NK-92 (cell line): ENCODE measurements around the gene PRR3.
"Not testable (repeated sequence)": the region's sequence is repeated elsewhere in the genome, so short reads cannot be mapped to it uniquely, and the experiment has no call there.

Experiments
- DNase-seq: peaks from one replicate; lab custom pipeline; 2025; ENCODE audit not compliant: unreplicated experiment; lab: John Stamatoyannopoulos, UW

The PRR3 gene, protein sequence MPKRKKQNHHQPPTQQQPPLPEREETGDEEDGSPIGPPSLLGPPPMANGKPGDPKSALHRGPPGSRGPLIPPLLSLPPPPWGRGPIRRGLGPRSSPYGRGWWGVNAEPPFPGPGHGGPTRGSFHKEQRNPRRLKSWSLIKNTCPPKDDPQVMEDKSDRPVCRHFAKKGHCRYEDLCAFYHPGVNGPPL

DNA sequence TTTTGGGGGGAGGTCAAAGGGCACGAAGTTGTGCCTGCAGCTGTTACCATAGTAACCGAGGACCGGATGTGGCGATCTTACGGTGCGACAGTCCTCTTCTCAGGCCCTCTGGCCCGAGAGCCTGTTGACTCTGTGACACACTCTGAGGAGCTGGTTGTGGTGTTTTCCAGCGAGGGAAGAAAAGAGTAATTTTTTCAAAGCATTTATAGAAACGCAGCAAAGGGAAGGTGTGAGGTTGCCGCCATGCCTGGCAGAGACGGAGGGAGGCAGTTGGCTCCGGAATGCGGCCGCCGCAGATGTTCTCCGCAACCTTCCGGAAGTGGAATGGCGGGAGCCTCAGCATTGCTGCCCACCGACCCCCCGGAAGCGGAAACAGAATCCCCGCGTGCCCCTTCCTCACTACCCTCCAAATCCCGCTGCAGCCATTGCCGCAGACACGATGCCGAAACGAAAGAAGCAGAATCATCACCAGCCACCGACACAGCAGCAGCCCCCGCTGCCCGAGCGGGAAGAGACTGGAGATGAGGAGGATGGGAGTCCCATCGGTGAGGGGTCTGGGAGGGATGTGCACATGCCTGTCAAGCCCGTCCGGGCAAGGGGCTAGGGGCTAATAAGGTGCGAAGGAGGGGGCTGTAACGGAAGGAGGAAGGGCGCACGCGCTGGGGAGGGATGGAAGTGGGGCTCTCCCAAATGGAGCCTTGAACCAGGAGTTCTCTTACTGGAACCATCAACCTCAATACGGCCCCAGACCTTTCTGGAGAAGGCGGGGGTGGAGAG is at the start of gene PRR3:
Gene PRR3 (plus strand): TSS at position 390 of the 777 bp plus-strand sequence. CDS start 50 bp downstream, at position 440.
- DNase-seq = no peak

DNA sequence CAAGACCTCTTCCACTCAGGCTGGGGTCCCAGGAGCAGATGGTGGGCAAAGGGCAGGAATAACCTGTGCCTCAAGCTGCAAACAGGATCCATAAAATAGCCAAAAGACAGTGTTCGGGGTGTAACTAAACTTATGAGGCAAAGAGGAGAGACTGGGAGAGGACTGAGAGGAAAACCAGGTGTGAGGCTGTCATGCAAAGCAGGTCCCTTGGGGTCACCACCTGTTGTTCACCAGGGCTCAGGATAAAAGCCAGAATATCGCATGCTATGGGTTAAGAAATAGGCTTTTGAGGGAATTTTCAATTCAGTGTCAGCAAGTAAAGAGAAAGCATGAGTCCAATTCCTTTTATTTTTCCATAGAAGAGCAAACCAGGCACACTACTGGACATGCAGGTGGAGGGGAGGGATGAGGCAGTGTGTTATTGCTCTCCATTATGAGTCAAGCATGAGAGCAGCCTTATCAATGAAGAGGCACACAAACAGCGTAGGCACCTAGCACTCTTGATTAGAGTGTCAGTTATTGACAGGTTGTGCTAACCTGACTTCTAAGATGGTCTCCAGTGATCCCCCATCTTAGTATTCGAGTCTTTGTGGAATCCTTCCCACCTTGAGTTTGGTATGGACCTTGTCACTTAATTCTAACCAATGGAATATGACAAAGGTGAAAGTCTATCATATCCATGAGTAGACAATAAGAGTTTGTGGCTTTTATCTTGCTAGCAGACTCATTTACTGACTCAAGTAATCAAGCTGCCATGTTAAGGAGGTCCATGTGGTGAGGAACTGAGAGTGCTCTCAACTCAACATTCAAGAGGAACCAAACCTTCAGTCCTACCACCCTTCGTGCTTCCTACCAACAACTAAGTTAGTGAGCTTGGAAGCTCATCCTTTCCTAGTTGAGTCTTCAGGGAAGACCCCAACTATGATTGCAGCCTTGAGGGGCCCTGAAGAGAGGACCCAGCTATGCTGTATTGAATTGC is 49.0 kb upstream of the PRR3 start:
- no peak for DNase-seq

DNA sequence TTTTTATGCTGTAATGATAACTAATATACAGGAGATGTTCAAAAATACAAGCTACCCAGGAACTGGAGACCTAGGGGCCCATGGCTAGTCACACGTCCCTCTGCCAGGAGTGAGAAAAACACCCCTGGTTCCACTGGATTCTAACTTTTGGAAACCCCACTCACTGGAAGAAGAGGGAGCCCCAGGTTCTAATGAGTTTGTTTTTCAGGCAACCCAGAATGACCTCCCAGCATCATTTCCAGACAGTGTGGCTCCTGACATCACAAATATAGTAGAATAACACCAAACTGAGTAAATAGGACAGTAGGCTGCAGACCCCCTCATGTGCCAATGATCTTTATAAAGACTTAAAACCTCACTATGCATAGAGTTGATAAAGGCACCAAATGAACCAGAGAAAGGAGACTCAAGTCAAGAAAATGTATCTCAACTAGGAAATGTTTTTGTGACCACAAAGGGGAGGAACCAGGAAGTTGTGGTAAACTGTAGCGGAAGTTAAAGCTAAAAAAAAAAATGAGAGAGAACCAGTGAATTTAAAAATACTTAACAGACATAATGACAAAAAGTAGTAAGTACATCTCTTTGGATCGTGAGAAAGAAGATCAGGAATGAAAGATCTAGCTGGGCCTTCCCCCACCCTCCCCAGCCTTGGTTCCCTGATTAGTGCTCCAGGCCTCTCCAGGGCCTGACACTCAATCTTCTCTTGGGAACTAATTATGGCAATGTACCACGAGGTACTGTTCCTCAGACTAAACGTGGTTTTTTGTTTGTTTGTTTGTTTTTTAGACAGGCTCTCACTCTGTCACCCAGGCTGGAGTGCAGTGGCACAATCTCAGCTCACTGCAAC is 48.0 kb upstream of the PRR3 start:
- no peak for DNase-seq

GRCh38 chr6:30510419-30511168 is 46.5 kb upstream of the PRR3 start:
- DNase-seq = no peak

GRCh38 chr6:30511169-30511546 is 45.9 kb upstream of the PRR3 start:
- no peak for DNase-seq

GRCh38 chr6:30513451-30513850 is 43.6 kb upstream of the PRR3 start:
- DNase-seq = no peak

DNA sequence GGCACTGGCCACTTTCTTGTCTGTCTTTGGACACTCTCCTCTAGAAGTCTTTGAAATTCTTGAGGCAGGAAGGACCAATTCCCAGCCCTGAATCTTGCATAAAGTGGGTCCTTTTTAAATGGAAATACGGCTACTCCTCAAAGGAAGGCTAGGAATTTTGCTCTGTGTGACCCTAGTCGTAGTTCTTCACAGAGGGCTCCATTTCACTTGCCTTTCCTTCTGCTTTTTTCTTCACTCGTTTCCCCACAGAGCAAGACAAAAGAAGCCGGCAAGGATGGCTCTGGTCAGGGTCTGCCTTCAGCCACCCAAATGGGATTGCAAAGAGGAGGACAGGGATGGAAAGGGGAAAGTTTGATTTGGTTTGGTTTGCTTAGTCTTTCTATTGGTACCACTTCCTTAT is 42.0 kb upstream of the PRR3 start:
- DNase-seq = no peak

DNA sequence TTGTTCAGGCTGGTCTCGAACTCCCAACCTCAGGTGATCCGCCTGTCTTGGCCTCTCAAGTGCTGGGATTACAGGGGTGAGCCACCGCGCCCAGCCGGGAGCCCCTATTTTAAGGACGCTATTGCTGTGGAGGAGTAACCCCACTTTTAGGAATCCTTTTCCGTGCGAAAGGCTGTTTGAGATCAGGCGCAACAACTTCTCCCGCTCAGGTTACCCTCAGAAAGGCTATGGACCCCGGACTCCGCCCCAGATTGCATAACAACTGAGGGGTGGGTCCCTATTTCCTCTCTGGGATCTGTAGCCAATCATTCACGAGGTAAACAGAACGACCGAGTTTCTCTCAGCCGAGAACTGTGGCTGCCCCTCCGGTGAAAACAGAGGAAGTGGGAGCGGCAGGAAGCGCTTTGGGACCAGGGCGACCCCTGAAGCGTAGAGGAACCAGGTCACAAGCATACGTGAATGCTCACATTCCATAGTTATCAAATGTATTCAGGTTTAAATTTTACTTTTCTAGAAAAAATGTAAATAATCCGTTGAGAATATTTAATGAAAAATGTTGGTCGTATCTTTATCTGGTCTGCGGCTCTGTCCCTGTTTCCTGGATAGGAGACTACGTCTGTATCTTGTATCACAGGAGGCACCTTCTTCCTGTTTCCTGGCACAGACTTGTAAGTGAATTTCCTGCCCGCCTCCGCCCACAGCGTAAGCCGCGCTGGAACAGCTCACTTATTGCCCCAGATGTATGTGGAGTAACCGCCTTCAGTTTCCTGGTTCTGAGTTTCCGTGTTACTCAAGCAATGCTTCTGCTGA is 40.9 kb upstream of the PRR3 start:
- DNase-seq = peak; percentile 59

DNA sequence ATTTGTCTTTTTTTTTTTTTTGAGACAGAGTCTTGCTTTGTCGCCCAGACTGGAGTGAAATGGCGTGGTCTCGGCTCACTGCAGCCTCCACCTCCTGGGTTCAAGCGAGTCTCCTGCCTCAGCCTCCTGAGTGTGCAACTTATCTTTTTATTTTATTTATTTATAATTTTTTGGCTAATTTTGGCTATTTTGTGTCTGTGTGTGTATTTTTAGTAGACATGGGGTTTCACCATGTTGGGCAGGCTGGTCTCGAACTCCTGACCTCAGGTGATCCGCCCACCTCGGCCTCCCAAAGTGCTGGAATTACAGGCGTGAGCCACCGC is 40.4 kb upstream of the PRR3 start:
- DNase-seq = not testable (repeated sequence)

- not testable (repeated sequence) for DNase-seq
These were observed 39.2 kb upstream of the PRR3 start for GRCh38 chr6:30517767-30518504.

GRCh38 chr6:30518505-30519145 is 38.5 kb upstream of the PRR3 start:
- DNase-seq = not testable (repeated sequence)

DNA sequence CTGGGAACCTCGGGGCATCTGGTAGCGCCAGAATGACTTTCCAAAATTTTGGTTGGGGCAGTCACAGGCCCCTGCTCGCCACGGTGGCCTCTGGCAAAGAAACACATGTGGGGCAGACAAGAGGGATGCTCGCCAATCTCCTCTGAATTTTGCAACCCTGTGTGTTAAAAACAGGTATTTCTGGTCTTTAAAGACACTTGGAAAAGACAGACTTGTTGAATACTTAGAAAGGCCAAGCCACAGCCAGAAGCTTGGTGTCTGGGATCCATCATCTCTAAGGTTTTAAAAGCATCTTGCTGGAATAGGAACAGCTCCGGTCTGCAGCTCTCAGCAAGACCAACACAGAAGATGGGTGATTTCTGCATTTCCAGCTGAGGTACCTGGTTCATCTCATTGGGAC is 36.6 kb upstream of the PRR3 start:
- DNase-seq = no peak

DNA sequence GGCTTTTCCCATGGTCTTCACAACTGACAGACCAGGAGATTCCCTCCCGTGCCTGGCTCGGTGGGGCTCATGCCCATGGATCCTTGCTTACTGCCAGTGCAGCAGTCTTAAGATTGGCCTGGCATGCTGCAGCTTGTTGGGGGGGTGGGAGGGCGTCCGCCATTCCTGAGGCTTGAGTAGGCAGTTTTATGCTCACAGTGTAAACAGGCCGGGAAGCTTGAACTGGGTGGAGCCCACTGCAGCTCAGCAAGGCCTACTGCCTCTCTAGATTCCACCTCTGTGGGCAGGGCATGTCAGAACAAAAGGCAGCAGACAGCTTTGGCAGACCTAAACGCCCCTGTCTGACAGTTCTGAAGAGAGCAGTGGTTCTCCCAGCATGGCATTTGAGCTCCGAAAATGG is 36.0 kb upstream of the PRR3 start:
- DNase-seq = not testable (repeated sequence)

DNA sequence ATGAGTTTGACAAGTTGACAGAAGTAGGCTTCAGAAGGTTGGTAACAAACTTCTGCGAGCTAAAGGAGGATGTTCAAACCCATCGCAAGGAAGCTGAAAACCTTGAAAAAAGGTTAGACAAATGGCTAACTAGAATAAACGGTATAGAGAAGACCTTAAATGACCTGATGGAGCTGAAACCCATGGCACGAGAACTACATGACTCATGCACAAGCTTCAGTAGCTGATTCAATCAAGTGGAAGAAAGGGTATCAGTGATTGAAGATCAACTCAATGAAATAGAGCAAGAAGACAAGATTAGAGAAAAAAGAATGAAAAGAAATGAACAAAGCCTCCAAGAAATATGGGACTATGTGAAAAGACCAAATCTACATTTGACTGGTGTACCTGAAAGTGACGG is 35.1 kb upstream of the PRR3 start:
- DNase-seq = not testable (repeated sequence)

GRCh38 chr6:30526444-30526843 is 30.7 kb upstream of the PRR3 start:
- DNase-seq = not testable (repeated sequence)

DNA sequence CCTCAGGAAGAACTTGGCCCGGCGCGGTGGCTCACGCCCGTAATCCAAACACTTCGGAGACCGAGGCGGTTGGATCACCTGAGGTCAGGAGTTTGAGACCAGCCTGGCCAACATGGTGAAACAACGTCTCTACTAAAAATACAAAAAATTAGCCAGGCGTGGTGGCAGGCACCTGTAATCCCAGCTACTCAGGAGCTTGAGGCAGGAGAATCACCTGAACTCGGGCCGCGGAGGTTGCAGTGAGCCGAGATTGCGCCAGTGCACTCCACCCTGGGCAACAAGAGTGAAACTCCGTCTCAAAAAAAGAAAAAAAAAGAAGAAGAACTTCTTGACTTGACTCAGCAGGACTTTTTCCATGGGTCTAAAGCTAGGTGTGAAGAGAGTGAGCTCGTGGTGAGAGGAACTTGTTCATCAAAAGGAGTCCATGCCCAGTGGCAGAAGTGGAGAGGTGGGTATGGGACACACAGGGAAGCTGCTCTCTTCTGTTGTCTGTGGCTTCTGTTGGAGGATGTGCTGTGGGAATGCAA is 27.7 kb upstream of the PRR3 start:
- not testable (repeated sequence) for DNase-seq

GRCh38 chr6:30530014-30530413 is 27.1 kb upstream of the PRR3 start:
- DNase-seq = no peak
